HG03432 (cell line): Measurements from ENCODE around the gene TRAF7.
A peak's percentile ranks its signal among the peaks of the same experiment; 100 is the strongest.
"Not testable (repeated sequence)": the region's sequence is repeated elsewhere in the genome, so short reads cannot be mapped to it uniquely, and the experiment has no call there.

ENCODE experiments used
- ATAC-seq: cut with Tn5 transposase; IDR thresholded peaks from one replicate; pipeline ENCODE4 v1.9.1; 2021; ENCODE audit warnings: mild to moderate bottlenecking, moderate library complexity; ENCODE audit not compliant: unreplicated experiment

The TRAF7 gene

DNA sequence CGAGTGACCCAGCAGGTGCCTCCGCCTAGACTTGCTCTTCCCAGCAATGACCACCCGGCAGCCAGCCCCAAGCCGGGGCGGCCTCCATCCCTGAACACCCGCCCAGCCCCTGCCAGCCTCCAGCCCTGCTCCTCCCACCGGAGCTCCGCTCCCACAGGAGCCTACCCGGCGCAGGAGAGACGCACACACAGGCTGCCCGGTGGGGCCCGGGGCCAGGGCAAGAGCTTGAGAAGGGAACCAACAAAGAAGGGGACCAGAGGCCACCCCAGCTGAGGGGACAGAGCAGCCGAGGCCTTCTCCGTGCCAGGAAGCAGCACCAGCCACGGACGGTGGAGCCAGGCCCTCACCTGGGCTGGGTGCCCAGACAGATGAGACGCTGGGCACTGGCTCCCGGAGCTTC lies 33.7 kb upstream of the TRAF7 start:
- ATAC-seq = no peak

DNA sequence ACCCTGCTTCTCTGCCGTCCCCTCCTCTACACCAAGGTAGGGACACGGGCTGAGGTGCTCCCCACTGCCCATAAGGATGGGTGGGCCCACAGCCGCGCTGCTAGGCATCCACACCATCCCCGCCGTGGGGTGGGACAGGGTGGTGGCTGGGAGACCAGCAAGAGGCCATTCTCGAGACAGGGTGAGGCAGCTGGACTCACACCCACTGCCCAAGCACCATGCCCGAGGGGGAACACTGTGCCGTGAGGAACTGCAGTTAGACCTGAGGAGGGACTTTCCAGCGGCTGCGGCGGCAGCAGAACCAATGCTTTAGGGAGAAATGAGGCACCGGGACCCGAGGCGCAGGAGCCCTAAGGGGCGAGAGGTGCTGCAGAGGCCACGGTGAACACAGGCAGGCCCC lies 33.2 kb upstream of the TRAF7 start:
- ATAC-seq = no peak

DNA sequence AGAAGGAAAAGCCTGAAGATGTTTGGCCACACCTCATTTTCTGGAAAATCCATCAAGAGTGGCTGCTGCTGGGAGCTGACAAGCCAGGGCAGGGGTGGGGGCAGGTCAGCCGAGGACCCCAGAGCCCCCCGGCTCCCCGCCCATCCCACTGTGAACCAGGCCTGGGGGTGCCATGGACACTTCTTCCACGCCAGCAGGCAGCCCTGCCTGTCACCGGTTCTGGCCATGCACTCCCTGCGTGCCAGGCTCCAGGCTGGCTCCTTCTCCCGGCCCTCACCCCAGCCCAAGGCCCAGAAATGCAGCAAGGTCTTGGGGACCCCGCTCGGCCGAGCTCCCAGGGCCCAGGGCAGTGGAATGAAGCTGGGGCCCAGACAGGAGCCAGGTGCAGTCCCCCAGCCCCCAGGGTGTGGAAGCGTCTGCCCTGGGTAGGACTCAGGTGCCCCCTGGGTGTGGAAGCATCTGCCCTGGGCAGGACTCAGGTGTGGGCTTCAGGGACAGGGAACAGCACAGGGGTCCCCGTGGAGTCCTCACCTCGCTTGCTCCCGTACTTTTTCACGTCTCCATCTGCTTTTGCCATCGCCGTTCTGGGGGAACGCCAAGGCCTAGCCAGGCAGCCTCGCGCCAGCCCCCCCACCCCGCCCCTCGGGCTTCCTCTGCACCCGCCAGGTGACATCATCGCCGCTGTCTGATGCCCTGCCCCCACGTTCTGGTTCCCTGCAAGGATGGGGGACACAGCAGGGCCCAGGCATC lies 32.5 kb upstream of the TRAF7 start:
- not testable (repeated sequence) for ATAC-seq

DNA sequence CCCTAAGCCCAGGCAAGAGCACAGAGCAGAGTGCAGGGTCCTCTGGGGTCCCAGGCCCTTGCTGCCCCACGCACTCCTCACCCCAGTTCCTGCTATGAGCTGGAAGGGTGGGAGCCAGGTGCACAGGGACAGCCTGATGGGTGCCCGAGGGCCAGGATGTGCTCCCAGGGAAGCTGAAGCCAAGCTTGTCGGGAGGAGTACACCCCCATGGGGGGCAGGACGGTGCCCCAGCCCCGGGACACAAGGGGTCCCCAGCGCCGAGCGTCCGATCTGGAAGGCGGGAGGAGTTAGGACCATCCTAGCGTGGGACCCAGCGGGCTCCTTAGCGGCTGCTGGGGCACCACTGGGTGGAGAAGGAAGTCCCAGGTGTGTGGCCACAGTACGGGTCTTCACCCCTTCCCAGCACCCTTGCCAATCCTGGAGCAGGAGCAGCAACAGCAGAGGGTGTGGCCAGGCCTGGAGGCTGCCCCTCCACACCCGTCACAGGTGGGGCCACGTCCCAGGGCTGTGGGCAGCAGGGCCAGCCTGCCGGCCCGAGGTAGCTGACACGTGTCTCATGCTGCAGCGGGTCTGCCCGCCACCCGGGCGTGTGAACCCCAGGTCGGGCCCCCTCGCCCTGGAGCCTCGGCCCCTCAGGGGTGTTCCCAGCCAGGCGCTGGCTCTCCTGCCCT lies 31.7 kb upstream of the TRAF7 start:
- not testable (repeated sequence) for ATAC-seq

DNA sequence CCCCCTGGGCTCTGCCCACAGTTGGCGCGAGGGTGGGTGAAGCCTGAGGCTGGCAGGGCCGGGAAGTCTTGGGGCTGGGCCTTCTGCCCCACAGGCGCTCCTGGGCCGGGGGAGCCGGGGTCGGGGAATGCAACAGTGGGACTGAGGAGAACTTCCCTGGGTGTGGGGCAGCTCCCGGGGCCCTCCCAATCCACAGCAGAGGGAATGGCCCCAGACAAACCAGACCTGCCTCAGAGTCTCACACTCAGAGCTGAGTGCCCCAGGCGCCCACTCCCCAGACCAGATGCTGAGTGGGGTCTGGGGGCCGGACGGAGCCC lies 31.2 kb upstream of the TRAF7 start:
- not testable (repeated sequence) for ATAC-seq

DNA sequence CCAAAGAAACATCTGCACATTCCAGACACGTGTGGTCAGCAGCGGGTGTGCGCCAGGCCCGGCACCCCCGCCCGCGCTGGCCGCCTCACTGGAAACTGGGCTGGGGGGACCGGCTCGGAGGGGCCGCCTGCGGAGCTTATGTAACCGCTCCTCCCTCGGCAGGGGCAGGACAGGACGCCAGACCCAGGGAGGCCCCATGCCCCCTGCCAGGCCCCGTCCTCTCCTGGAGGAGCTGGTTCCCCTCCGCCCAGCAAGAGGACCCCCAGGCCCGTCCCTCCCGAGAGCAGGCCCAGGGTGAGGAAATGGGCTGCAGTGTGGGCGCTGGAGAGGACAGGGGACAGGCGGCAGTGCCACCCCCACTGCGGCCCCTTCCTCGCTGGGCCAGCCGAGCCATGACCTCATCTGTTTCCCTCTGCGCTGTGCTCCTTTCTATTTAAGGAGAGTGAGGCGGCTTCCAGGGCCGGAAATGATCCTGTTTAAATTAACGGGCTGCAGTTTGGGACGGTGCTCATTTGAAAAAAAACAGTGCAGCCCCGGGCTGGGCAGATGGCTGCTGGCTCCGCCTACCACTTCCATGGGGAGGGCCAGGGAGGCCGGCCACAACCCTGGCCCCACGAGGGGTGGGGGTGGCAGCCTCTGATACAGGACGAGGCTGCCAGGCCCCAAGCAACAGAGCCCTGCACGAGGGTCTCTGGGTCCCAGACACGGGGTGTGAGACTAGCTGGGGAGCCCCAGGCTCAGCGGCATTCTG lies 30.7 kb upstream of the TRAF7 start:
- not testable (repeated sequence) for ATAC-seq

DNA sequence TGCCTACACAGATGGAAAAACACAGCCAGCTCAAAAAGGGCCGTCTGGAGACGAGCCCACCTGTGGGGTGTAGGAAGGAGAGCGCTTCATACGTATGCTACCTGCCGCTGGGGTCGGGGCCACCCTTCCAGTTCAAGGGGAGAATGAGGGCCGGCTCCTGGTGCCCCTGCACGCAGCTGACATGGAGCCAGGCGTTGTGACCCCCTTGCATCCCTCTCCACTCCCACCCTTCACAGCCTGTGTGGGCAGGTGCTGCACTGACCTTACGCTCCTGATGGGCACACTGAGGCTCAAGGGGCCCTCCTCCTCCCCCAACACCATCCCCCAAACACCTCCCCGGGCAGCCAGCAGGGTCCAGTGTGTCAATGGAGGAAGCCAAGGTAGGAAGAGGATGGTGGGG lies 30.0 kb upstream of the TRAF7 start:
- ATAC-seq = not testable (repeated sequence)

DNA sequence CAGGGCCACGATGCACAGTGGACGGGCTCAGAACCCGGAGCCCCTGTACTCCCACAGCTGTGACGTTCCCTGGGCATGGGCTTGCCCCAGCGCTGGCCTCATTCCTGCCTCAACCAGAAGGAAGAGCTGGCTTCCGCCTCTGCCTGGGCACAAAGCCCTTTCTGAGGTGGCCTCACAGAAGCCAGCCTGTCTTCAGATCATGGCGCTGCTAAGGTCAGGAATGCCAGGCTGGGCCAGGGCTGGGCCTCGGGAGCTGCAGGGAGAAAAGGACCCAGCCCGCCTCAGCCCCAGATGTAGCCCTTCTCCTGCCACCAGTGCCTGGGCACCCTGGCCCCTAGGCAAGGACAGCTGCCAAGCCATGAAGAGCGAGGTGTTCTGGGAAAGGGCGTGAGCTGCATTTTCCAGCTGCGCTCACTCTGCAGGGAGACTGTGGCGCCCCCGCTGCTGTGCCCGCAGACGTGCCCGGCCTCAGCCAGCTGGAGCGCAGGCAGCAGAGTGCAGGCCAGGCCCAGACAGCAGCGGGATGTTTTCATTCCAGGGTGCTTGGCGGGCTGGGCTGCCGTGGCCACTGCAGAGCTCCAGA lies 29.3 kb upstream of the TRAF7 start:
- not testable (repeated sequence) for ATAC-seq

DNA sequence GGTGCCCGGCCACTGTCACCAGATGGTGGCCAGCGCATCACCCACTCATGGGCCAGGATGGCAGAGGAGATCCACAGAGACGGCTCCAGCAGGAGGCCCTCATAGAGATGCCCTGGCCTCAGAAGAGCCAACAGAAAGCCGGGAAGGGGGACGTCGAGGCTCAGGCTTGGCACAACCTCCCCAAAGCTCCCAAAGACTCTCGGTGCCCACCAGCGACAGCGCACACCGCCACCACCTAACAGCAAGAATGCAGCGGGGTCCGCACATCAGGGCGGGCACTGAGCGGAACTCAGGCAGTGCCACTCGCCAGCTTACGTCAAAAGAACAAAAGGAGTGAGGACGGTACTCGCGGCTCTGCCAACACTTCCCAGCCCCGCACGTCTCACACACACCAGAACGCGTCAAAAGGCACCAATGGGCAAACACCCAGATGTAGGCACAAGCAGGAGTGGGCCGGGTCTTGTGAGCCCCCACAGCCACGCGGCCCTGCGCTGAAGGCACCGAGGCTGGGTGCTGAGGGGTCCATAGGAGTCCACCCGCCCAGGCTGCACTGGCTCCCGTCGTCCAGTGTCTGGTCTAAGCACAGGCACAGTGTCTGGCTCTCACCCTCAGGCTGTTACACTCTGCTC lies 28.5 kb upstream of the TRAF7 start:
- ATAC-seq = not testable (repeated sequence)

DNA sequence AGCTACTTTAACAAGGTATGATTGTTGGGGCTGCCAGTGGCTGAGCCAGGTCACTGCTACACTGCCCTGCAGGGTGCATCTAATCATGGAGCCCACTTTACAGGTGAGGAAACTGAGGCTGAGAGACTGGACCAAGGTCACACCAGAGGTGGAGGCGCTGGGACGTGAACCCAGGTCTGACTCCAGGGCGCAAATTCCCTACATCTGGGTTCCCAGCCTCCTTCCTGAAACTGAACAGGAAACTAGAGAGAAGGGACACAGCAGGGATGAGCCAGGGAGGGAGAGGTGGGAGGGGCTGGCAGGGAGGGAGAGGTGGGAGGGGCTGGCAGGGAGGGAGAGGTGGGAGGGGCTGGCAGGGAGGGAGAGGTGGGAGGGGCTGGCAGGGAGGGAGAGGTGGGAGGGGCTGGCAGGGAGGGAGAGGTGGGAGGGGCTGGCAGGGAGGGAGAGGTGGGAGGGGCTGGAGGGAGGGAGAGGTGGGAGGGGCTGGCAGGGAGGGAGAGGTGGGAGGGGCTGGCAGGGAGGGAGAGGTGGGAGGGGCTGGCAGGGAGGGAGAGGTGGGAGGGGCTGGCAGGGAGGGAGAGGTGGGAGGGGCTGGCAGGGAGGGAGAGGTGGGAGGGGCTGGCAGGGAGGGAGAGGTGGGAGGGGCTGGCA lies 27.8 kb upstream of the TRAF7 start:
- not testable (repeated sequence) for ATAC-seq

DNA sequence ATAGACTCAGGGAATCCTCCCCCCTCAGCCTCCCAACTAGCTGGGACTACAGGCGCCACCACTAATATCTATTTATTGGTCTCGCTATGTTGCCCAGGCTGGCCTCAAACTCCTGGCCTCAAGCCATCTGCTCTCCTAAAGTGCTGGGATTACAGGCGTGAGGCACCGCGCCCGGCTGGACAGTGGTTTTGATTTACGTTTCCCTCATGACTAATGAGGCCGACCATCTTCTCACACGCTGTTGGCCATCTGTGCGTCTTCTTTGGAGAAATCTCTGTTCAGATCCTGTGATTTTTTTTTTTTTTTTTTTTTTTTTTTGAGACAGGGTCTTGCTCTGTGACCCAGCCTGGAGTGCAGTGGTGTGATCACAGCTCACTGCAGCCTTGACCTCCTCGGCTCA lies 26.3 kb upstream of the TRAF7 start:
- ATAC-seq = not testable (repeated sequence)

DNA sequence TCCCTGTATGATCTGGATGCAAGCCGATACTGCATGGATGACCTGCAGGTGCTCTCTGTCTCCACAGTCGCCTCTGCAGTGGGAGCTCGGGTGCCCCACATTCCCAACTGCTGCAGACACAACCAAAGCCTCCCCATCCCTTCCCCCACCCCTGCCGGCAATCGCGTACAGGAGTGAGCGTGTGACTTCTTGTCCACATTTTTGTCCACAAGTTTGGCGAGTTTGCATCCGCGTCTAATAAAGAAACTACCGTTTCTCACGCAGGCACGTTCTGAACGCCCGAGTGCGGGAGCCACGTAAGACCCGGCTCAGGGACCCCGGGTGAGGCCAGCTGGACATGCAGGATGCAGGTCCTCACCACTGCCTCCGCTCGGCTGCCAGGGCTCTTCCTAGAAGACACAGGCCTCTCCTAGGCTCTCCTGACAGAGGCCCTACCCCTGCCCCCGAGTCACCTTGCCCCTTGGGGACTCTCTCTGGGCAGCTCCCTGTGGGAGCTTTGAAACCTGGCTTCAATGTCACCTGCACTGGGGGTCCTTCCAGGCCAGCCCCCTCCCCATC lies 25.6 kb upstream of the TRAF7 start:
- not testable (repeated sequence) for ATAC-seq

DNA sequence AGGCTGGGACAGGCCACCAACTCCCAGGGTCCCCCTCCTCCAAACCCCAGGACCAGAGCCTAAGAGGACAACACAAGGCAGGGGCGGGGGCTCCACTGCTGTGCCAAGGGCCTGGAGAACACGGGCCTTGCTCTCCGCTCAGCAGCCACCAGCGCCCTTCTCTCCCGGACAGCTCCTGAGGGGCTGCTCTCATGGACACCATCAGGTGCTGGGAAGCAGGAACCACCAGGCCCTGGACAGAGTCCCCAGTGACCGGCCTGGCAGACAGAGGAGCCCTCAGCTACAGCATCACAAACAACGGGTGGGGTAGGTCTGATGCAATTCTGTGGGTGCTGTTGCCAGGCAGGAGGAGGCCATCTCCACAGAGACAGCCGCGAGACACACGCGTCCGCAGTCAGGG lies 21.8 kb upstream of the TRAF7 start:
- ATAC-seq = not testable (repeated sequence)

DNA sequence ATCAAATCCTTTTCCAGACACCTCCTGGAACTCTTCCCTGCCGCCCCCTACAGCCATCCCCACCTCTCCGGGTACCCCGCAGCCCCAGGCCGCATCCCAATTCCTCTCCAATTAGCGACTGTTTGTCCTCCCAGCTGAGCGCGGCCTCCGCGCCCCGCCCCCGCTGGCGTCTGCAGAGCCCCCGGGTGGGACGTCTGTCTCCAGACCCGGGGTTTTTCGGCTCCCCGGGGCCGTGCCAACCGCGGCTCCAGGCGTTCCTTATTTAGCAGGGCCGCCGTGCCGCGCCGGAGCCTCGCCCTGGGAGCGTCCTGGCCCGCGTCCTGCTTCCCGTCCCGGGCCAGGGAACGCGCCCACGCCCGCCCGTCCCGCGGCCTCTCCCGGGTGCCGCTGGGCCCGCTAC lies 20.5 kb upstream of the TRAF7 start:
- ATAC-seq = not testable (repeated sequence)

DNA sequence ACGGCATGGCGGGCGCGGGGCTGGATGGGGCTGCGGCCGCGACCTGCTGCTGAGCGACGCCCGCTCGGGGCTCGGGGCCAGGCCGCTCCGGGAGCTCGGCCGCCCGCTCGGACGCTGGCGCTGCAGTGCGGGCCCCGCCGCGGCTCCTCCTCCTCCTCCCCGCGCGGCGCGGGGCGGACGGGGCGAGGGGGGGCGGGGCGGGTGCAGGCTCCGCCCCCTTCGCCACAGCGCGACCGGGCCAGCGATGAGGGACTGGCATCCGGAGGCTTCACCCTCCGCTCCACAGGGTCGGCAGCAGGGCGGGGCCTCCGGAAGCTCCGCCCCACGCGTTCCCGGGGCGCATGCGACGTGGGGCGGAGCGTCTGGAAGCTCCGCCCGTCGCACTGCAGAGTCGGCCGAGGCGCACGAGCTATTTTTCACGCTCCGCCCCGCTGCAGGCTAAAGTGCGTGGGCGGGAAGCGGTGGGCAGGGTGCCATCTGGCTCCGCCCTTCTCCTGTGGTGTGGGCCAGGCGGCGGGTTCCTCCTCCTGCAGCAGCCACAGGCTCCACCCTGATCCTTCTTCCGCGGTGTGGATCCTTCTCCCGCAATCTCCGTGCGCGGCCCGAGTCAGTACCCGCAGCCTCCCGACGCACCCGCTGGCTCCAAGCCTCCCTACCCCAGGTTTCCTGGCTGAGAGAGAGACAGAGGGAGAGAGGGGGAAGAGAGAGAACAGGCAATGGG lies 19.7 kb upstream of the TRAF7 start, which contains the start of gene PKD1:
TSS of gene PKD1 (minus strand) at position 129 of the 721 bp plus-strand sequence. CDS start 209 bp downstream, outside the sequence.
- ATAC-seq = peak; percentile 48

DNA sequence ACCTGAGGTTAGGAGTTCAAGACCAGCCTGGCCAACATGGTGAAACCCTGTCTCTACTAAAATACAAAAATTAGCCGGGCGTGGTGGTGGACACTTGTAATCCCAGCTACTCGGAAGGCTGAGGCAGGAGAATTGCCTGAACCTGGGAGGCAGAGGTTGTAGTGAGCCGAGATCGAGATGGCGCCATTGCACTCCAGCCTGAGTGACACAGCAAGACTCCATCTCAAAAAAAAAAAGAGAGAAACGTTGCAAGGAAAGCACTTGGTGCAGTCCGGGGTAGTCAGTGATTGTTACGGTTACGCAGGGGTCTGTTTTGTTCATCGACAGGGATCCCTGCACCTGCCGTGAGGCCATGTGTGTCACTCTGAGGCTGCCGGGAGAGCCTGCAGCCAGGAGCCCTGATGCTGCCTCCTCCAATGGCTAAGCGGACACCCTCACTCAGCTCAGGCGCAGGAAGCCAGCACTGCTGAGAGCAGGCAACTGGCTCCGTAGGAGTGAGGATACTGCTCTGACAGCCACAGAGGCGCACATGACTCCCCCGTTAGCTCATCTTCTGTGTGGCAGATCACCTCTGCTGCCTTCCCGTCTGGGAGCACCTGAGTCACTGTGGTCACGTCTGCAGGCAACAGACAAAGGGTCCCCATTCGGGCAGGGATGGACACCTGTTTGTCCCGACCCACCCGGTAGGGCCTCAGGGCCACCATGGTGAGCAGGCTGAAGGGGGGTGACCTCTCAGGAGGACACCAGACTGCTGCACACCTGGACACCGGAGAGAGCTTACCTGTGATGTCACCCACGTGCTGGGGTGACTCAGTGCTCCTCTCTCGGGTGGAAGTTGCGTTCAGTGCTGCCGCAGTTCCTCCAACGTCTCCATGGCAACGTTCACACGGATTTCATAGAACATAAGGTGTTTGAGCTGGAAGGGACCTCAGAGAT lies 12.4 kb upstream of the TRAF7 start:
- no peak for ATAC-seq

DNA sequence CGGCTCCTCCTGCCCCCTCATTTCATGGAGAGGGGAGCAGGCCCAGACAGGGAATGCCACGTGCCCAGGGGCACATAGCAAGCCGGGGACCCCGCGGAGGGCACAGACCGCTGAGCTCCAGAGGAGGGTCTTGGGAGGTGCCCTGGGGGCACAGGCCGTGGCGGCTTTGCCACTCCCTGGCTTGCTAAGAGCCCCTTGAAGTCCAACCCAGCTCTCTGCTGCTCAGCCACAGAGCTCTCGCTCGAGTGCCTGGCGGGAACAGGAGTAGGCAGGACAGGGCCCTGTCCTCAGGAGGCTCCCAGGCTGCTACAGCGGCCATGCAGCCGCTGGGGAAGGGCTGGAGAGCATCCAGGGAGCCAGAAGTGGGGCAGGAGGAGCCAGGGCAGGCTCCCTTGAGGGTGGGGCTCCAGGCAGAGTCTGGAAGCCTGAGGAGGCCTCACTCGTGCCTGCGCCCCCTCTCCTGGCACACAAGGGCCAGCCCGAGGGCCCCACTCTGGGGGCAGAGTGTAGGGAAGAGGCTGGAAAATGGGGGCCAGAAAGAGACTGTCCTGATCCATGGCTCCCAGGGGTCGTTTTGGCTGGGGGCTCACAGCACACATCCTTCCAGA lies 11.6 kb upstream of the TRAF7 start:
- ATAC-seq = no peak

DNA sequence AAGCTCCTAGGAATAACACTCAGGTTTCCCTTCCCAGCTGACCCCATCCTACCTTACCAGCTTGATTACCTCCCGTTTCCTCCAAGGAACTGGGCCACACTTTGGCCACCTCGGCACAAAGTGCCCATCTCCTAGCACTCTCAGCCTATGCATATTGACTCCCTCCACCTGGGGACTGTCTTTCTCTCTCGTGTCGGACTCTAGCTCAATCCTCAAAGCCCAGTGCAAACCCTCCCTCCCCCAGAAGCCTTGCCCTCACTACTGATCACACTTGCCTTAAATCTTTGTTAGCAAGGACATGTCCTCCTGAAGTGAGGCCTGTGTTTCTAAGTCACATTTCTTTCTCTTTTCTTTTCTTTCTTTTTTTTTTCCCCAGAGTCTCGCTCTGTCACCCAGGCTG lies 9.7 kb upstream of the TRAF7 start:
- no peak for ATAC-seq
